Mesenchymal stem cell (in vitro differentiated cells and primary cell): ENCODE data around the gene GOT1.

Experiments
- DNase-seq: peaks from one replicate; pipeline ENCODE4 v3.0.0-alpha.2; 2013
- H2AFZ ChIP-seq: one replicate; pipeline ENCODE4 v1.6.1; 2013; ENCODE audit warnings: low read depth, mild to moderate bottlenecking, control low read depth, inconsistent platforms, low read length, moderate library complexity
- H2AK5ac ChIP-seq: 2 replicates; pipeline ENCODE4 v1.6.1; 2013; ENCODE audit warnings: low read length, moderate library complexity, mild to moderate bottlenecking, inconsistent platforms; ENCODE audit not compliant: severe bottlenecking
- H2BK120ac ChIP-seq: one replicate; pipeline ENCODE4 v1.6.1; 2013; ENCODE audit warnings: low read depth, mild to moderate bottlenecking, inconsistent platforms, low read length, moderate library complexity
- H2BK12ac ChIP-seq, 2 experiments: one replicate each; pipeline ENCODE4 v1.6.1; 2013; ENCODE audit warnings: inconsistent platforms in 2 of 2, low read length in 2 of 2, mild to moderate bottlenecking in 2 of 2, moderate library complexity in 2 of 2, control low read depth in 1 of 2
- H2BK15ac ChIP-seq: one replicate; pipeline ENCODE4 v1.6.1; 2013; ENCODE audit warnings: mild to moderate bottlenecking, low read depth, inconsistent platforms; ENCODE audit not compliant: poor library complexity, severe bottlenecking
- H2BK5ac ChIP-seq: 2 replicates; pipeline ENCODE4 v1.6.1; 2013; ENCODE audit warnings: low read depth, mild to moderate bottlenecking, low read length, control low read depth, inconsistent platforms; ENCODE audit not compliant: poor library complexity, severe bottlenecking
- H3K14ac ChIP-seq, 2 experiments: one replicate each; pipeline ENCODE4 v1.6.1; 2013; ENCODE audit warnings: inconsistent platforms in 2 of 2, low read length in 2 of 2, control low read depth in 1 of 2, mild to moderate bottlenecking in 1 of 2, moderate library complexity in 1 of 2
- H3K18ac ChIP-seq, 2 experiments: one replicate each; pipeline ENCODE4 v1.6.1; 2013; ENCODE audit warnings: inconsistent platforms in 2 of 2, low read length in 2 of 2, control low read depth in 1 of 2, low read depth in 1 of 2, mild to moderate bottlenecking in 1 of 2
- H3K23ac ChIP-seq, 2 experiments: one replicate each; pipeline ENCODE4 v1.6.1; 2013; ENCODE audit warnings: inconsistent platforms in 2 of 2, low read length in 2 of 2, mild to moderate bottlenecking in 2 of 2, moderate library complexity in 2 of 2, control low read depth in 1 of 2
- H3K27ac ChIP-seq: 2 replicates; pipeline ENCODE4 v1.5.1; 2013; ENCODE audit warnings: mild to moderate bottlenecking, moderate library complexity, low read length, control low read depth, inconsistent platforms; ENCODE audit not compliant: poor library complexity, severe bottlenecking
- H3K27me3 ChIP-seq, 2 experiments: 2 replicates each; pipeline versions ENCODE4 v1.6.1 to v1.7.0; 2013; ENCODE audit warnings: low read length in 2 of 2, mild to moderate bottlenecking in 2 of 2, moderate library complexity in 2 of 2, control low read depth in 1 of 2, inconsistent platforms in 1 of 2; ENCODE audit not compliant: control insufficient read depth in 1 of 2, insufficient read depth in 1 of 2
- H3K36me3 ChIP-seq, 2 experiments: 2 replicates each; pipeline versions ENCODE4 v1.6.1 to v1.7.0; 2013; ENCODE audit warnings: low read length in 2 of 2, control low read depth in 1 of 2, inconsistent platforms in 1 of 2, low read depth in 1 of 2, mild to moderate bottlenecking in 1 of 2; ENCODE audit not compliant: insufficient read depth in 2 of 2, control insufficient read depth in 1 of 2
- H3K4ac ChIP-seq, 2 experiments: one replicate each; pipeline ENCODE4 v1.6.1; 2013; ENCODE audit warnings: inconsistent platforms in 2 of 2, low read length in 2 of 2, mild to moderate bottlenecking in 2 of 2, moderate library complexity in 2 of 2, control low read depth in 1 of 2, low read depth in 1 of 2
- H3K4me1 ChIP-seq: 2 replicates; pipeline ENCODE4 v1.6.1; 2013; ENCODE audit warnings: low read depth, low read length, control low read depth; ENCODE audit not compliant: control insufficient read depth, insufficient read depth
- H3K4me2 ChIP-seq: 2 replicates; pipeline ENCODE4 v1.6.1; 2013; ENCODE audit warnings: low read length, mild to moderate bottlenecking, inconsistent platforms; ENCODE audit not compliant: poor library complexity, severe bottlenecking
- H3K4me3 ChIP-seq, 2 experiments: 2 replicates each; pipeline versions ENCODE4 v1.5.1 to v1.7.0; 2013; ENCODE audit warnings: low read length in 2 of 2, mild to moderate bottlenecking in 2 of 2, control low read depth in 1 of 2, low read depth in 1 of 2; ENCODE audit not compliant: insufficient read depth in 1 of 2
- H3K79me1 ChIP-seq: replicated peaks from 2 replicates; pipeline ENCODE4 v1.6.1; 2013; ENCODE audit warnings: mild to moderate bottlenecking, control low read depth, low read length, inconsistent platforms; ENCODE audit not compliant: poor library complexity, severe bottlenecking
- H3K9ac ChIP-seq: 2 replicates; pipeline ENCODE4 v1.7.0; 2013; ENCODE audit warnings: mild to moderate bottlenecking, low read length, moderate library complexity
- H3K9me3 ChIP-seq: 2 replicates; pipeline ENCODE4 v1.7.0; 2013; ENCODE audit warnings: mild to moderate bottlenecking, low read length; ENCODE audit not compliant: control insufficient read depth
- H4K8ac ChIP-seq: one replicate; pipeline ENCODE4 v1.6.1; 2013; ENCODE audit warnings: inconsistent platforms, mild to moderate bottlenecking, low read length, moderate library complexity
- H4K91ac ChIP-seq: one replicate; pipeline ENCODE4 v1.6.1; 2013; ENCODE audit warnings: mild to moderate bottlenecking, low read length, inconsistent platforms
- WGBS: methylation state at CpG from one replicate; pipeline ENCODE4 v1.1.7; 2013; ENCODE audit warnings: mixed read lengths; 5-methylcytosine and 5-hydroxymethylcytosine counted together

The GOT1 gene

DNA sequence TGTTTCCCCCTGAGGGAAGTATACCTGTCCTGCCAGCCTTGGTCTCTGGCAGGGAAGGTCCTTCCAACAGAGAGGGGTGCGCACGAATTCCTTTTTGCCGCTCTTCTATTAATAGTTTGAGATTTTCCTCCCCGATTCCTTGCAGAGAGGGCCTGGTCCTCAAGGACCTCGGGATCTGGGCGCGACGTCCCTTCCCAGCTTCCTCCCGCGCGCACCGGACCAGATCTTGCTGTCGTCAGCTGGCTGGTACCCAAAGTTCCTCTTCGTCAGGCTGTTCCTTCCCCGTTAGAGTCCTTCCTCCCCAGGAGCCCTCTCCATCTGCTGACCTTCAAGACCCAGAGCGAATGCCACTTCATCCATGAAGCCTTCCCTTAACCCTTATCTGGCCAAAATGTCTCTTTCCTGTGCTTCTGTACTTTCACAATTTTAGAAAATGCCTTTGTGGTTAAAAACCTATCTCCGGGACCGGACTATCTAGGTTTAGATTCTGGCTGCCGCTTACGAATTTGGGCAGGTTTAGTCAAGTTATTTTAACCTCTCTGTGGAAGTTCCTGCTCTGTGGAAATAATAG is 851 bp upstream of the GOT1 start:
- peaks cover 0 to 9% of the 10 kb centered on the region in 2 experiments for H3K36me3 ChIP-seq
- H3K4me3 ChIP-seq, result peak overlapping the region; percentile 78 to 94
- H3K14ac ChIP-seq, result peak overlapping the region in 1 of 2 experiments; percentile 83
- H2AK5ac ChIP-seq, result no peak overlapping the region
- H4K8ac ChIP-seq, result peak overlapping the region; percentile 89
- peak; percentile 65 for DNase-seq
- no peak overlapping the region for H2BK15ac ChIP-seq
- 3% methylated on average over 20 of the region's 20 CpGs for WGBS
- peaks cover 35% of the 10 kb centered on the region for H3K79me1 ChIP-seq
- H2AFZ ChIP-seq, result peak overlapping the region; percentile 91
- no peak overlapping the region for H4K91ac ChIP-seq
- H3K4ac ChIP-seq, result peak overlapping the region; percentile 36 to 96
- H2BK12ac ChIP-seq, result peak overlapping the region in 1 of 2 experiments; percentile 71
- peak overlapping the region; percentile 94 for H3K9ac ChIP-seq
- H2BK5ac ChIP-seq, result no peak overlapping the region
- H2BK120ac ChIP-seq, result no peak overlapping the region
- H3K27me3 ChIP-seq, result no peaks in the 10 kb centered on the region
- H3K18ac ChIP-seq, result peak overlapping the region; percentile 2 to 87
- peak overlapping the region in 1 of 2 experiments; percentile 90 for H3K23ac ChIP-seq
- H3K9me3 ChIP-seq, result no peaks in the 10 kb centered on the region
- H3K4me2 ChIP-seq, result peak overlapping the region; percentile 69
- peak overlapping the region; percentile 28 for H3K27ac ChIP-seq
- H3K4me1 ChIP-seq, result peaks cover 9% of the 10 kb centered on the region

DNA sequence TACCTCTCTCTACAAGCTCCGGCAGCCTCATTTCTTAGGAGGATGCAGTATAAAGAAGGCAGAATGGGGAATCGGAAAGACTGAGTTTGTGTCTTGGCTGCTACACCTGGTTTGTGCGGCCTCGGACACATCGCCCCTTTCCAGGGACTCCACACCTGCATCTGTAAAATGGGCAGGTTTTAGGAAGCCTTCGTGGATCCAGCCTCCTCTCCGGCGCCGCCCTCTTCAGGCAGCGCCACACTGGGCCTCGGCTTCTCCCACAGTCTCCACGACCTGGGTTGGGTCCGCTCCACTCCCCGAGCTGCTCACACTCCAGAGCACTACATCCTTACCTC is 341 bp downstream of the GOT1 start:
- peaks cover 0 to 16% of the 10 kb centered on the region in 2 experiments for H3K36me3 ChIP-seq
- peaks cover 38% of the 10 kb centered on the region for H3K79me1 ChIP-seq
- H3K4me1 ChIP-seq, result peaks cover 9% of the 10 kb centered on the region

DNA sequence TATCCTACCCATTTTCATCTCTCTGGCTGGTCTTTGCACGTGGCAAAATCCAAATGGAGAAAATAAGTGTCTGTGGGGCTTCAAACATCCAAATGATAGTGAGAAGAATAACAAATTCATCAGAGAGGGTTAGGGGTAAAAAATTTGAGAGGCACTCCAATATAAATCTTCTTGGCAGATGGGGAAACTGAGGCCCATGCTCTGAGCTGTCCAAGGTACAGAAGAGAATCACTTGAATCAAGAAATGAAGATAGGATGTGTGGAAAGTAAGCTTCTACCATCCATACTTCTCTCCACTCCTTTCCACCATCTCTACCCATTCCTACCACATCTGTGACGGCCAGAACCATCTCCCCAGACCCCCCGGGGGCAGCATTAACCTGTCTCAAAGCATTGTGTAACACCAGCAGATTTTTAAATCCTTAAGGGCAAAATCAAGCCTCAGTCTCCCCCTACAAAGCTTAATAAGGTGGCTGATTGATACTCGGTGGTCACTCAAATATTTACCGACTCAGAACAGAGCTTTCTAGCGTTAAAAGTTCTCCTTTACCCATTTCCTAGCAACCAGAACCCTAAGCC is 818 bp downstream of the GOT1 start:
- Histone ChIP-seq H2BK120ac (no peak overlapping the region), H2BK5ac (no peak overlapping the region), H3K4me2 (peak overlapping the region; percentile 70), H2BK12ac (no peak overlapping the region), H3K14ac (no peak overlapping the region), H2BK15ac (no peak overlapping the region), H4K8ac (no peak overlapping the region), H3K27me3 (no peaks in the 10 kb centered on the region), H2AK5ac (peak overlapping the region; percentile 35), H3K4me3 (peak overlapping the region; percentile 81 to 94), H3K23ac (no peak overlapping the region), H3K4me1 (peaks cover 9% of the 10 kb centered on the region), H3K79me1 (peaks cover 43% of the 10 kb centered on the region), H2AFZ (no peak overlapping the region), H3K4ac (no peak overlapping the region), H3K9ac (peak overlapping the region; percentile 94), H4K91ac (no peak overlapping the region), H3K9me3 (no peaks in the 10 kb centered on the region), H3K27ac (no peak overlapping the region), H3K18ac (no peak overlapping the region), H3K36me3 (peaks cover 0 to 21% of the 10 kb centered on the region in 2 experiments)
- WGBS, result 38% methylated on average over 6 of the region's 6 CpGs
- DNase-seq, result no peak

More for the DNA sequence above, 341 bp downstream of the GOT1 start:
- Histone ChIP-seq H3K9me3 (no peaks in the 10 kb centered on the region), H2BK5ac (no peak overlapping the region), H2AK5ac (no peak overlapping the region), H2AFZ (peak overlapping the region; percentile 92), H2BK12ac (no peak overlapping the region), H3K27me3 (no peaks in the 10 kb centered on the region), H3K9ac (peak overlapping the region; percentile 94), H3K14ac (peak overlapping the region in 1 of 2 experiments; percentile 68), H3K4ac (peak overlapping the region; percentile 29 to 88), H3K4me2 (peak overlapping the region; percentile 70), H2BK120ac (peak overlapping the region; percentile 27), H3K18ac (peak overlapping the region; percentile 62 to 77), H2BK15ac (peak overlapping the region; percentile 97), H3K23ac (peak overlapping the region in 1 of 2 experiments; percentile 24), H3K4me3 (peak overlapping the region; percentile 81 to 94), H4K91ac (peak overlapping the region; percentile 84), H4K8ac (peak overlapping the region; percentile 81), H3K27ac (peak overlapping the region; percentile 5)
- DNase-seq, result no peak
- 8% methylated on average over 12 of the region's 14 CpGs for WGBS

- no peak for DNase-seq
These were observed 2.7 kb downstream of the GOT1 start for GRCh38 chr10:99427566-99428190.

More at GRCh38 chr10:99427566-99428190, 2.7 kb downstream of the GOT1 start:
- Histone ChIP-seq H3K18ac (no peak overlapping the region), H3K27me3 (no peaks in the 10 kb centered on the region), H3K79me1 (peaks cover 36% of the 10 kb centered on the region), H4K91ac (no peak overlapping the region), H2BK120ac (no peak overlapping the region), H3K4me2 (no peak overlapping the region), H3K27ac (no peak overlapping the region), H3K9ac (no peak overlapping the region), H3K9me3 (no peaks in the 10 kb centered on the region), H3K14ac (no peak overlapping the region), H2BK5ac (peak overlapping the region; percentile 68), H2AFZ (no peak overlapping the region), H3K36me3 (peaks cover 0 to 12% of the 10 kb centered on the region in 2 experiments), H3K4ac (no peak overlapping the region), H3K4me1 (peaks cover 9% of the 10 kb centered on the region), H2BK12ac (no peak overlapping the region), H2AK5ac (peak overlapping the region; percentile 91), H4K8ac (no peak overlapping the region), H3K23ac (no peak overlapping the region), H2BK15ac (no peak overlapping the region), H3K4me3 (no peak overlapping the region)
- WGBS, result 94% methylated on average over 2 of the region's 4 CpGs
